HCT116 (cell line): ENCODE data around the gene CXXC1. TPM values are rescaled to one million over a fixed set of nuclear protein-coding genes. Genes with fewer than 3 reads are reported as not detected.

ENCODE experiments used
- ATAC-seq: fragments of 200-7000 bp; cut with Tn5 transposase; 2 replicates; pipeline ENCODE4 v1.9.1; 2020; ENCODE audit warnings: mild to moderate bottlenecking, moderate library complexity
- BruUV-seq: library from RNA; stranded (reverse); fragments of 400-500 nt; replicated peaks from 2 replicates; lab custom pipeline; 2021; lab: Mats Ljungman, UMichigan
- CTCF ChIA-PET: fragments of 300-600 bp; sonication (Branson Sonifier 250); formaldehyde crosslinking; loops from one replicate; lab custom pipeline; 2021; ENCODE audit warnings: antibody characterized with exemption; lab: Charles Lee
- POLR2A ChIA-PET: fragments of 300-600, 350-600 bp; sonication (Branson Sonifier 250); formaldehyde crosslinking; loops from one replicate; lab custom pipeline; 2021; ENCODE audit warnings: antibody characterized with exemption; lab: Charles Lee
- RAD21 ChIA-PET, 2 experiments: fragments of 300-600 bp; sonication (Branson Sonifier 250); formaldehyde crosslinking; loops; one replicate each; lab custom pipeline; 2023; ENCODE audit warnings: low total read pairs in 2 of 2; ENCODE audit not compliant: uncharacterized antibody in 2 of 2, unreplicated experiment in 2 of 2, low non-redundant PET in 1 of 2; lab: Charles Lee
- DNase-seq: peaks from one replicate; pipeline ENCODE4 v3.0.0-alpha.2; 2010; ENCODE audit warnings: low read depth, low spot score
- H2AFZ ChIP-seq: fragments of 200-600 bp; shearing (Covaris generic), sonication (generic); 2 replicates; pipeline ENCODE4 v1.6.1; 2017; ENCODE audit warnings: low read depth, mixed run types, mixed read lengths, antibody characterized with exemption, low read length; ENCODE audit not compliant: poor library complexity, severe bottlenecking
- H3K27ac ChIP-seq: 2 replicates; pipeline ENCODE4 v1.5.1; 2012; ENCODE audit warnings: low read depth, low read length
- H3K27me3 ChIP-seq: fragments of 200-600 bp; sonication (generic); 2 replicates; pipeline ENCODE4 v1.6.1; 2016; ENCODE audit warnings: mixed run types, low read length, mixed read lengths; ENCODE audit not compliant: insufficient read depth
- H3K36me3 ChIP-seq, 2 experiments: fragments of 200-500 bp in 1 of 2; fragments of 200-600 bp in 1 of 2; sonication (Bioruptor generic) in 1 of 2; sonication (generic) in 1 of 2; 2 replicates each; pipeline versions ENCODE4 v1.5.1 to v1.6.1; 2014 to 2016; ENCODE audit warnings: low read length in 2 of 2, inconsistent platforms in 1 of 2, mixed read lengths in 1 of 2, mixed run types in 1 of 2; ENCODE audit not compliant: insufficient read depth in 2 of 2, control insufficient read depth in 1 of 2
- H3K4me1 ChIP-seq, 2 experiments: fragments of 200-600 bp in 1 of 2; sonication (generic) in 1 of 2; 2 replicates each; pipeline versions ENCODE4 v1.5.1 to v1.6.1; 2012 to 2017; ENCODE audit warnings: low read length in 2 of 2, inconsistent platforms in 1 of 2, mild to moderate bottlenecking in 1 of 2, mixed read lengths in 1 of 2, mixed run types in 1 of 2, moderate library complexity in 1 of 2; ENCODE audit not compliant: insufficient read depth in 2 of 2, control insufficient read depth in 1 of 2
- H3K4me2 ChIP-seq: fragments of 200-600 bp; sonication (generic); 2 replicates; pipeline ENCODE4 v1.6.1; 2017; ENCODE audit warnings: mixed run types, low read length, mixed read lengths
- H3K4me3 ChIP-seq, 2 experiments: fragments of 200-600 bp in 1 of 2; sonication (generic) in 1 of 2; replicated peaks in 1 of 2; 2 replicates each; pipeline ENCODE4 v1.5.1; 2011 to 2016; ENCODE audit warnings: low read length in 2 of 2, control low read depth in 1 of 2, low read depth in 1 of 2, mild to moderate bottlenecking in 1 of 2, mixed read lengths in 1 of 2, mixed run types in 1 of 2
- H3K79me2 ChIP-seq: fragments of 200-600 bp; sonication (generic); 2 replicates; pipeline ENCODE4 v1.6.1; 2017; ENCODE audit warnings: mild to moderate bottlenecking, mixed run types, low read length, moderate library complexity, mixed read lengths; ENCODE audit not compliant: insufficient read depth
- H3K9ac ChIP-seq: fragments of 200-600 bp; sonication (generic); 2 replicates; pipeline ENCODE4 v1.6.1; 2016; ENCODE audit warnings: low read length, mixed read lengths
- H3K9me2 ChIP-seq: fragments of 200-600 bp; sonication (generic), shearing (Covaris generic); 2 replicates; pipeline ENCODE4 v1.6.1; 2017; ENCODE audit warnings: mixed run types, mild to moderate bottlenecking, moderate library complexity; ENCODE audit not compliant: insufficient read depth
- H3K9me3 ChIP-seq, 2 experiments: fragments of 200-500 bp in 1 of 2; fragments of 200-600 bp in 1 of 2; sonication (Bioruptor generic) in 1 of 2; sonication (generic) in 1 of 2; 2 replicates each; pipeline ENCODE4 v1.6.1; 2014 to 2017; ENCODE audit warnings: low read length in 2 of 2, mixed read lengths in 2 of 2, inconsistent platforms in 1 of 2, low read depth in 1 of 2, mild to moderate bottlenecking in 1 of 2, mixed run types in 1 of 2, moderate library complexity in 1 of 2; ENCODE audit not compliant: control insufficient read depth in 1 of 2, insufficient read depth in 1 of 2
- H4K20me1 ChIP-seq: fragments of 200-600 bp; sonication (generic), shearing (Covaris generic); 2 replicates; pipeline ENCODE4 v1.6.1; 2017; ENCODE audit warnings: mixed run types, mild to moderate bottlenecking, moderate library complexity; ENCODE audit not compliant: insufficient read depth
- EZH2 ChIP-seq: fragments of 200-600 bp; sonication (generic); IDR thresholded peaks from 2 replicates; pipeline ENCODE4 v1.6.1; 2017; ENCODE audit warnings: antibody characterized with exemption, mixed run types
- EZH2phosphoT487 ChIP-seq: fragments of 200-600 bp; IDR thresholded peaks from 2 replicates; pipeline ENCODE4 v1.6.1; 2018; ENCODE audit warnings: antibody characterized with exemption, borderline replicate concordance
- JUND ChIP-seq: IDR thresholded peaks from 2 replicates; pipeline ENCODE4 v1.6.1; 2012
- POLR2A ChIP-seq: IDR thresholded peaks from 2 replicates; pipeline ENCODE4 v1.7.0; 2011; ENCODE audit warnings: borderline replicate concordance; ENCODE audit not compliant: insufficient read depth, insufficient read length; ENCODE audit errors: extremely low read depth
- POLR2AphosphoS5 ChIP-seq: IDR thresholded peaks from 2 replicates; pipeline ENCODE4 v1.6.1; 2011; ENCODE audit warnings: mild to moderate bottlenecking, low read depth, low read length, moderate library complexity
- RAD21 ChIP-seq: IDR thresholded peaks from 2 replicates; pipeline ENCODE4 v1.6.1; 2012; ENCODE audit warnings: low read depth, mild to moderate bottlenecking
- TCF7L2 ChIP-seq: IDR thresholded peaks from 2 replicates; pipeline ENCODE4 v1.7.0; 2011; ENCODE audit warnings: borderline replicate concordance, inconsistent platforms; ENCODE audit not compliant: insufficient read depth, insufficient read length; ENCODE audit errors: extremely low read depth
- YY1 ChIP-seq: IDR thresholded peaks from 2 replicates; pipeline ENCODE4 v1.6.1; 2011; ENCODE audit warnings: low read length, low read depth, moderate library complexity, mild to moderate bottlenecking; ENCODE audit not compliant: insufficient replicate concordance; ENCODE audit errors: extremely low read depth
- ZFX ChIP-seq: fragments of 450-650 bp; IDR thresholded peaks from 2 replicates; pipeline ENCODE4 v1.6.1; 2017
- ZNF274 ChIP-seq: fragments of 200-500 bp; sonication (Bioruptor generic); IDR thresholded peaks from 2 replicates; pipeline ENCODE4 v1.6.1; 2014; ENCODE audit warnings: mild to moderate bottlenecking, low read depth, low read length, inconsistent platforms
- intact Hi-C: fragments of 100-400 bp; cut with micrococcal nuclease; formaldehyde crosslinking; loops from 2 replicates; pipeline ENCODE4 v1.10.0; 2022
- total RNA-seq: library from RNA; stranded (reverse); gene quantifications from one replicate; pipeline ENCODE4 v1.2.1, GENCODE V29; 2021; ENCODE audit not compliant: unreplicated experiment
- TF ChIP-seq, protein P1 (sequence below), 3 experiments: fragments of 200-600 bp in 1 of 3; sonication (generic) in 1 of 3; IDR thresholded peaks in 2 of 3; conservative IDR thresholded peaks in 1 of 3; 2 replicates each; pipeline ENCODE4 v1.5.1; 2012 to 2017; ENCODE audit warnings: low read depth in 2 of 3, low read length in 2 of 3, antibody characterized with exemption in 1 of 3, borderline replicate concordance in 1 of 3, control low read depth in 1 of 3, mild to moderate bottlenecking in 1 of 3, mixed read lengths in 1 of 3, mixed run types in 1 of 3, moderate library complexity in 1 of 3; ENCODE audit not compliant: insufficient read depth in 1 of 3
- TF ChIP-seq, protein P2 (sequence below): IDR thresholded peaks from 2 replicates; pipeline ENCODE4 v1.6.1; 2012
- TF ChIP-seq, protein P3 (sequence below): IDR thresholded peaks from 2 replicates; pipeline ENCODE4 v1.6.1; 2012; ENCODE audit warnings: low read depth

Gene CXXC1
- total RNA-seq, 1 experiment from 2014 or later = 101 TPM

DNA sequence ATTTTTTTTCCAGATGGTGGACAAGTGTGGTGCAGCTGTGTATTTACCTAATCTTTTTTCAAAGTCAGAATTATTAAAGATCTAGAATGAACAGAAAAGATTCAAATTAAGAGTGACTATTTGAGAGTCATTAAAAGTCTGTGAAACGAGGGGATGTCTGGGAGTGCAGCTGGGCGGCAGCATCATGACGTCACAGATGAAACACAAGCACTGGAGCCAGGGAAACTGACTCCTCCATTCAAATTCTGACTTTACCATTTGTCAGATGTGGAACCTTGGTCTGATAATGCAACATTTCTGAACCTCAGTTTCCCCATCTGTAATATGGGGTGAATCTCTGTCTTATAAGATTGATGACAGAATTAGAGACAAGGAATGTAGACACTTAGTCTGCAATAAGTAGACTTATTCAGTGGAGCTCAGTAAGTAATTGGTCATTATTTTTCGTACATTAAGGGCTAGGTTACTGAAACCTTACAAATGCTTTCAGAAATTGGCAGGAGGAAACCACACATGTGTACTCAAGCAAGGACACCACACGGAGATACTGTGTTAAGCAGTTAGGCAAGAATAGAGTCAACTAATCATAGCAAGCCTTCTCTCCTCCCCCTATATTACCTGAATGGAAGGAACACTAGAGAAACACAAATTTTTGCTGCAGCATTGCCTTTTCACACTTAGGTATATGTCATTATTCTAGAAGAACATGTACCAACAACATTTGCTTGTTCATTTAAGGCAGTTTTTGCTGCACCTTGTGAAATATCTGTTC lies 27.8 kb upstream of the CXXC1 start:
- Histone ChIP-seq H4K20me1 (no peaks in the 10 kb centered on the region), H3K9me3 (no peaks in the 10 kb centered on the region), H3K27ac (no peak overlapping the region), H3K27me3 (no peaks in the 10 kb centered on the region), H3K9ac (no peak overlapping the region), H3K4me3 (no peak overlapping the region), H3K4me1 (no peaks in the 10 kb centered on the region), H3K4me2 (no peak overlapping the region), H2AFZ (no peak overlapping the region), H3K36me3 (no peaks in the 10 kb centered on the region), H3K79me2 (no peaks in the 10 kb centered on the region), H3K9me2 (no peaks in the 10 kb centered on the region)
- no peak for ATAC-seq
- ChIA-PET POLR2A (no interaction called here), RAD21 (no interaction called here), CTCF (no interaction called here)
- no TSS peak for BruUV-seq
- intact Hi-C loops = no loop called here
- no peak for TF ChIP-seq ZFX
- no peak for TF ChIP-seq ZNF274
- TF ChIP-seq TCF7L2 = no peak
- TF ChIP-seq, protein P1, sequence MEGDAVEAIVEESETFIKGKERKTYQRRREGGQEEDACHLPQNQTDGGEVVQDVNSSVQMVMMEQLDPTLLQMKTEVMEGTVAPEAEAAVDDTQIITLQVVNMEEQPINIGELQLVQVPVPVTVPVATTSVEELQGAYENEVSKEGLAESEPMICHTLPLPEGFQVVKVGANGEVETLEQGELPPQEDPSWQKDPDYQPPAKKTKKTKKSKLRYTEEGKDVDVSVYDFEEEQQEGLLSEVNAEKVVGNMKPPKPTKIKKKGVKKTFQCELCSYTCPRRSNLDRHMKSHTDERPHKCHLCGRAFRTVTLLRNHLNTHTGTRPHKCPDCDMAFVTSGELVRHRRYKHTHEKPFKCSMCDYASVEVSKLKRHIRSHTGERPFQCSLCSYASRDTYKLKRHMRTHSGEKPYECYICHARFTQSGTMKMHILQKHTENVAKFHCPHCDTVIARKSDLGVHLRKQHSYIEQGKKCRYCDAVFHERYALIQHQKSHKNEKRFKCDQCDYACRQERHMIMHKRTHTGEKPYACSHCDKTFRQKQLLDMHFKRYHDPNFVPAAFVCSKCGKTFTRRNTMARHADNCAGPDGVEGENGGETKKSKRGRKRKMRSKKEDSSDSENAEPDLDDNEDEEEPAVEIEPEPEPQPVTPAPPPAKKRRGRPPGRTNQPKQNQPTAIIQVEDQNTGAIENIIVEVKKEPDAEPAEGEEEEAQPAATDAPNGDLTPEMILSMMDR (IDR thresholded peaks at IDR 0.05 in 2 of 3, conservative IDR thresholded peaks at IDR 0.05 in 1 of 3; ENCODE audit: borderline replicate concordance in 1 of 3, insufficient read depth in 1 of 3, low read depth in 2 of 3, low read length in 2 of 3) = no peak
- no peak for DNase-seq

DNA sequence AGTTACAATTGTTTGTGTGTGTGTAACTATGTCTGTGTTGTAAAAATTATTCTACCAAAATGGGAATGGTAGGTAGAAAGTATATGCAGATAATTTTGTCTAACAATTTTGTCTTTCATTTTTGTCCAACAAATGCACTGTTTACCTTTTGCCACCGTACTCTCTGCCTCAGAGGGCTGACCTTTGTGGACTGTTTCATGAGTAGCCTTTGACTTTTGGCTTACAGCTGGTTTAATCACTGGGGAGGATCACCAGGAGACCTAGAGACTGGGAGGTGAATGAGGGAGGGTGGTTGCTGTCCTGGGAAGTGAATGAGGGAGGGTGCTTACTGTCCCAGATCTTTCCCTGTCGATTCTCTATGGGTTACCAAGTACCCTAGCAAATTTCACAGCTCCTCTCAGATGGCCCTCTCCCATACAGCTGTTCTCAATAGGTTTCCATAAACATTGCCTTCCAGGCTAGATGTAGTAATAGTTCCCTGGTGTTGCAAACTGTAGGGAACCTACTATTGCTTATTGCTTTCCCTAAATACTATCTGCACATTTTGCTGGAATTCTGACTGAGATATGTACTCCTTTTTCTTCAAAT lies 26.5 kb upstream of the CXXC1 start:
- no peaks in the 10 kb centered on the region for H3K36me3 ChIP-seq
- H2AFZ ChIP-seq = no peak overlapping the region
- no peak overlapping the region for H3K27ac ChIP-seq
- no peak overlapping the region for H3K4me3 ChIP-seq
- H3K4me1 ChIP-seq = no peaks in the 10 kb centered on the region
- TF ChIP-seq TCF7L2 (no peak), ZFX (no peak), RAD21 (no peak), JUND (no peak), POLR2A (no peak), POLR2AphosphoS5 (no peak), EZH2 (no peak), YY1 (no peak), EZH2phosphoT487 (no peak)
- TF ChIP-seq, protein P2, sequence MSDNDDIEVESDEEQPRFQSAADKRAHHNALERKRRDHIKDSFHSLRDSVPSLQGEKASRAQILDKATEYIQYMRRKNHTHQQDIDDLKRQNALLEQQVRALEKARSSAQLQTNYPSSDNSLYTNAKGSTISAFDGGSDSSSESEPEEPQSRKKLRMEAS = no peak
- TF ChIP-seq, protein P3, sequence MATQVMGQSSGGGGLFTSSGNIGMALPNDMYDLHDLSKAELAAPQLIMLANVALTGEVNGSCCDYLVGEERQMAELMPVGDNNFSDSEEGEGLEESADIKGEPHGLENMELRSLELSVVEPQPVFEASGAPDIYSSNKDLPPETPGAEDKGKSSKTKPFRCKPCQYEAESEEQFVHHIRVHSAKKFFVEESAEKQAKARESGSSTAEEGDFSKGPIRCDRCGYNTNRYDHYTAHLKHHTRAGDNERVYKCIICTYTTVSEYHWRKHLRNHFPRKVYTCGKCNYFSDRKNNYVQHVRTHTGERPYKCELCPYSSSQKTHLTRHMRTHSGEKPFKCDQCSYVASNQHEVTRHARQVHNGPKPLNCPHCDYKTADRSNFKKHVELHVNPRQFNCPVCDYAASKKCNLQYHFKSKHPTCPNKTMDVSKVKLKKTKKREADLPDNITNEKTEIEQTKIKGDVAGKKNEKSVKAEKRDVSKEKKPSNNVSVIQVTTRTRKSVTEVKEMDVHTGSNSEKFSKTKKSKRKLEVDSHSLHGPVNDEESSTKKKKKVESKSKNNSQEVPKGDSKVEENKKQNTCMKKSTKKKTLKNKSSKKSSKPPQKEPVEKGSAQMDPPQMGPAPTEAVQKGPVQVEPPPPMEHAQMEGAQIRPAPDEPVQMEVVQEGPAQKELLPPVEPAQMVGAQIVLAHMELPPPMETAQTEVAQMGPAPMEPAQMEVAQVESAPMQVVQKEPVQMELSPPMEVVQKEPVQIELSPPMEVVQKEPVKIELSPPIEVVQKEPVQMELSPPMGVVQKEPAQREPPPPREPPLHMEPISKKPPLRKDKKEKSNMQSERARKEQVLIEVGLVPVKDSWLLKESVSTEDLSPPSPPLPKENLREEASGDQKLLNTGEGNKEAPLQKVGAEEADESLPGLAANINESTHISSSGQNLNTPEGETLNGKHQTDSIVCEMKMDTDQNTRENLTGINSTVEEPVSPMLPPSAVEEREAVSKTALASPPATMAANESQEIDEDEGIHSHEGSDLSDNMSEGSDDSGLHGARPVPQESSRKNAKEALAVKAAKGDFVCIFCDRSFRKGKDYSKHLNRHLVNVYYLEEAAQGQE = no peak
- TF ChIP-seq, all 23 proteins: peak for 0
- no peaks in the 10 kb centered on the region for H3K9me3 ChIP-seq
- POLR2A ChIA-PET = no interaction called here
- BruUV-seq = no TSS peak
- intact Hi-C loops = no loop called here
- H3K27me3 ChIP-seq = no peaks in the 10 kb centered on the region
- no peak for DNase-seq
- CTCF ChIA-PET = no interaction called here
- RAD21 ChIA-PET = no interaction called here
- ATAC-seq = no peak
- H4K20me1 ChIP-seq = no peaks in the 10 kb centered on the region
- H3K9ac ChIP-seq = no peak overlapping the region
- no peak overlapping the region for H3K4me2 ChIP-seq
- no peaks in the 10 kb centered on the region for H3K79me2 ChIP-seq
- no peaks in the 10 kb centered on the region for H3K9me2 ChIP-seq
